GM12878 (cell line): ENCODE results near the gene GALNS. TPM values are rescaled to one million over a fixed set of nuclear protein-coding genes. Genes with fewer than 3 reads are reported as not detected.
A peak's percentile ranks its signal among the peaks of the same experiment; 100 is the strongest.

Experiments
- ATAC-seq: fragments of 200-7000 bp; cut with Tn5 transposase; 3 replicates; pipeline ENCODE4 v1.9.1; 2020; ENCODE audit warnings: mild to moderate bottlenecking, moderate library complexity
- BruUV-seq: library from RNA; stranded (reverse); fragments of 400-500 nt; replicated peaks from 2 replicates; lab custom pipeline; 2021; lab: Mats Ljungman, UMichigan
- CTCF ChIA-PET: fragments of 300-600 bp; sonication (Branson Sonifier 250); formaldehyde crosslinking; extraction: SDS; loops from one replicate; lab custom pipeline; 2021; ENCODE audit warnings: inconsistent platforms; lab: Yijun Ruan, JAX
- POLR2A ChIA-PET: fragments of 350-600 bp; formaldehyde crosslinking; extraction: SDS; loops from one replicate; lab custom pipeline; 2021; ENCODE audit warnings: inconsistent platforms; lab: Charles Lee
- RAD21 ChIA-PET: fragments of 300-600 bp; sonication (Branson Sonifier 250); formaldehyde crosslinking; loops from one replicate; lab custom pipeline; 2023; ENCODE audit warnings: antibody characterized with exemption; ENCODE audit not compliant: unreplicated experiment; lab: Charles Lee
- SMC1A ChIA-PET: fragments of 300-600 bp; sonication (Branson Sonifier 250); formaldehyde crosslinking; loops from one replicate; lab custom pipeline; 2023; ENCODE audit not compliant: unreplicated experiment, uncharacterized antibody; lab: Charles Lee
- DNase-seq: peaks from one replicate; pipeline ENCODE4 v3.0.0-alpha.2; 2011; ENCODE audit warnings: low read depth, low spot score
- FAIRE-seq: peaks from 3 replicates; lab custom pipeline; 2011; peaks lifted over from hg19 to GRCh38; lab: Jason Lieb, UNC
- H2AFZ ChIP-seq: 2 replicates; pipeline ENCODE4 v1.6.0; 2011; ENCODE audit warnings: low read depth, low read length, control low read depth; ENCODE audit not compliant: control insufficient read depth
- H3K27ac ChIP-seq: 2 replicates; pipeline ENCODE4 v1.5.1; 2011; ENCODE audit warnings: control low read depth; ENCODE audit not compliant: control insufficient read depth, insufficient read depth
- H3K27me3 ChIP-seq, 2 experiments: replicated peaks in 1 of 2; 2 replicates each; pipeline versions ENCODE4 v1.6.0 to v1.6.1; 2011; ENCODE audit warnings: low read length in 1 of 2; ENCODE audit not compliant: control insufficient read depth in 2 of 2, insufficient read depth in 2 of 2
- H3K36me3 ChIP-seq, 2 experiments: 2 replicates each; pipeline ENCODE4 v1.5.1; 2011; ENCODE audit warnings: low read length in 1 of 2; ENCODE audit not compliant: control insufficient read depth in 2 of 2, insufficient read depth in 2 of 2
- H3K4me1 ChIP-seq: 2 replicates; pipeline ENCODE4 v1.6.1; 2011; ENCODE audit warnings: mild to moderate bottlenecking, low read length, moderate library complexity, mixed read lengths; ENCODE audit not compliant: control insufficient read depth, insufficient read depth
- H3K4me2 ChIP-seq: 2 replicates; pipeline ENCODE4 v1.6.0; 2011; ENCODE audit warnings: control low read depth; ENCODE audit not compliant: control insufficient read depth, insufficient read depth
- H3K4me3 ChIP-seq: fragments of 200-600 bp; sonication (generic); 2 replicates; pipeline ENCODE4 v1.5.1; 2016
- H3K79me2 ChIP-seq: 2 replicates; pipeline ENCODE4 v1.6.0; 2011; ENCODE audit warnings: low read length; ENCODE audit not compliant: control insufficient read depth, insufficient read depth
- H3K9ac ChIP-seq: 2 replicates; pipeline ENCODE4 v1.8.0; 2011; ENCODE audit warnings: low read length, control low read depth, mixed read lengths; ENCODE audit not compliant: control insufficient read depth, insufficient read depth
- H3K9me3 ChIP-seq: replicated peaks from 3 replicates; pipeline ENCODE4 v1.5.1; 2011; ENCODE audit warnings: mild to moderate bottlenecking, low read length; ENCODE audit not compliant: control insufficient read depth, insufficient read depth
- H4K20me1 ChIP-seq: 2 replicates; pipeline ENCODE4 v1.6.0; 2011; ENCODE audit not compliant: control insufficient read depth, insufficient read depth
- HDGF ChIP-seq: fragments of 450-650 bp; IDR thresholded peaks from 2 replicates; pipeline ENCODE4 v1.6.1; 2016; ENCODE audit warnings: antibody characterized with exemption
- JUNB ChIP-seq: IDR thresholded peaks from 2 replicates; pipeline ENCODE4 v1.6.1; 2016; ENCODE audit warnings: antibody characterized with exemption, mild to moderate bottlenecking
- MXI1 ChIP-seq: fragments of 150-350 bp; IDR thresholded peaks from 2 replicates; pipeline ENCODE4 v1.6.1; 2011; ENCODE audit warnings: low read depth, mild to moderate bottlenecking, inconsistent platforms, low read length, improper control_type of control experiment
- NBN ChIP-seq: fragments of 450-650 bp; IDR thresholded peaks from 2 replicates; pipeline ENCODE4 v1.6.1; 2016
- POLR2A ChIP-seq: IDR thresholded peaks from 2 replicates; pipeline ENCODE4 v1.6.1; 2011; ENCODE audit warnings: low read depth, mild to moderate bottlenecking, low read length
- POLR2AphosphoS2 ChIP-seq: IDR thresholded peaks from 2 replicates; pipeline ENCODE4 v1.6.1; 2011; ENCODE audit warnings: low read depth, mild to moderate bottlenecking, low read length, improper control_type of control experiment, moderate library complexity
- WGBS: methylation state at CpG from one replicate; pipeline ENCODE4 v1.1.6; 2016; ENCODE audit warnings: low lambda C conversion rate; ENCODE audit not compliant: insufficient replicate concordance, insufficient coverage; ENCODE audit errors: missing lambda C conversion rate; 5-methylcytosine and 5-hydroxymethylcytosine counted together
- in situ Hi-C: fragments of 300-500 bp; cut with MboI; formaldehyde crosslinking; loops from 9 replicates; pipeline ENCODE4 v1.14.3; 2018; ENCODE audit warnings: mixed read lengths
- intact Hi-C: fragments of 100-400 bp; cut with micrococcal nuclease; formaldehyde crosslinking; loops from one replicate; pipeline ENCODE4 v1.14.2; 2022; ENCODE audit not compliant: unreplicated experiment
- polyA plus RNA-seq, 11 experiments: library from polyadenylated mRNA; depleted of rRNA in 4 of 11; unstranded in 6 of 11; stranded (reverse) in 5 of 11; fragments of >200 nt; fragmentation: Nextera tagmentation in 4 of 11; fragmentation: Illumina TruSeq in 1 of 11; extraction: Ambion mirVana in 4 of 11; extraction: Trizol in 1 of 11; gene quantifications; 1 replicate in 1 of 11; 2 replicates in 10 of 11; pipeline versions ENCODE4 v1.2.1 to v1.2.3, GENCODE V29; 2011 to 2016; ENCODE audit warnings: inconsistent platforms in 2 of 11, missing spikeins in 2 of 11, low read depth in 1 of 11
- total RNA-seq, 4 experiments: library from RNA; depleted of rRNA in 3 of 4; stranded (reverse); fragments of >200 nt in 3 of 4; fragmentation: Illumina TruSeq in 1 of 4; extraction: Trizol in 1 of 4; gene quantifications; 2 replicates each; pipeline versions ENCODE4 v1.2.1 to v1.2.3, GENCODE V29; 2013 to 2021

GALNS gene
- total and polyA plus RNA-seq, 10 of the 15 experiments (the other 5 are each of a cell fraction or from before 2014, with no cell fraction given): 0.37 to 12.4 (median 5.3) TPM

DNA sequence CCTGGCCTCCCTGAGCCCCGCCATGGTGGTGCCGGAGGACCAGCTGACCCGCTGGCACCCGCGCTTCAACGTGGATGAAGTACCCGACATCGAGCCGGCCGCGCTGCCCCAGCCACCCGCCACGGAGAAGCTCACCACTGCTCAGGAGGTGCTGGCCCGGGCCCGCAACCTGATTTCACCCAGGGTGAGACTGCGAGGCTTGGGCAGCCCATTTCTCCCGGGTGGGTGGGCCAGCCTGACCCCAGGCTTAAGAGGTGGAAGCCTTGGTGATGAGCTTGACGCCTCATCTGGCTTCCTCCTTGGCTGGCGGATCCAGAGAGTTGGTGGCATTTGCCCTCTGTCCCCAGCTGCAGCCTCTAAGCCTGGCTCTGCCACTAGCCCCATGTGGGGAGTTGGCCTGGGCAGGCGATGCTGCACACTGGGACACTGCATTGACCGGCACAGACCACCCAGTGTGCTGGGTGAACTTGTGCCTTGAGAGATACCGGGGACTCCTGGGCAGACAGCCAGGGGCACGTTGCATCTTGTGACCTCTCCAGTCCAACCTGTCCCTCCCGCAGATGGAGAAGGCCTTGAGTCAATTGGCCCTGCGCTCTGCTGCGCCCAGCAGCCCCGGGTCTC is 50.1 kb downstream of the GALNS start:
- TF ChIP-seq POLR2A (peak; percentile 31; the same call in 1 of the 2 replicates), MXI1 (no peak)
- H3K4me2 ChIP-seq: no peak overlapping the region
- 95% methylated on average over 23 of the region's 27 CpGs for WGBS
- in situ Hi-C loops: no loop called here
- ATAC-seq (no peak), DNase-seq (no peak), FAIRE-seq (no peak)
- ChIA-PET RAD21 (no interaction called here), POLR2A (no interaction called here), SMC1A (no interaction called here), CTCF (interaction anchor here (0.5 kb wide), 1 partner anchor 145 kb away, joined by 3 read pairs; no protein-coding TSS in a partner anchor)
- no TSS peak for BruUV-seq
- no peak overlapping the region for H2AFZ ChIP-seq
- H3K36me3 ChIP-seq: peaks cover 6 to 42% of the 10 kb centered on the region in 2 experiments; a peak in 3 of 4 replicates
- no peak overlapping the region for H3K4me3 ChIP-seq
- H3K79me2 ChIP-seq: peaks cover 53% of the 10 kb centered on the region
- H3K27ac ChIP-seq: no peak overlapping the region
- peaks cover 21% of the 10 kb centered on the region for H3K4me1 ChIP-seq
- no peaks in the 10 kb centered on the region for H3K27me3 ChIP-seq
- no peaks in the 10 kb centered on the region for H3K9me3 ChIP-seq
- no peaks in the 10 kb centered on the region for H4K20me1 ChIP-seq
- intact Hi-C loops: no loop called here
- no peak overlapping the region for H3K9ac ChIP-seq

DNA sequence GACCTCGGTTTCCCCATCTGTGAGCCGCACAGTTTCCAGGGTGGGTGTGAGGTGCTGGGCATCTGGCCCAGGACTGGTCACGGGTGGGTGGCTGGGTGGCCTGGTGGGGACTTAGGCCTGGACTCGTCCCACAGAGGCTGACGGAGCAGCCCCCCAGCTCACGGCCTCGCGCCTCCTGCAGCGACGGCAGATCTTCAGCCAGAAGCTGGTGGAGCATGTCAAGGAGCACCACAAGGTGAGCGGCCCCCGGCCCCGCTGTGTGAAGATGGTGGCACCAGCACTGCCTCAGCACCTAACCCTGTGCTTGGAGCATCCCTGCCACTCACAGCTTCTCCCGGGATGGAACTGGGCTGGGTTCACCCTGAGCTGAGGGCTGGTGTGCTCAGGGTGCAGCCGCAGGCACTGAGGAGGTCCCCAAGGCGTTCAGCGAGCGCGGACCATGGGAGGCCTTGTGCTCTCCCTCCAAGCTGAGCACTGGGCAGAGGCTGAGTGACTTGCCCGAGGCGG is 50.8 kb downstream of the GALNS start:
- Histone ChIP-seq H3K27me3 (no peaks in the 10 kb centered on the region), H3K9me3 (no peaks in the 10 kb centered on the region), H3K9ac (no peak overlapping the region), H2AFZ (no peak overlapping the region), H3K79me2 (peaks cover 46% of the 10 kb centered on the region), H3K4me2 (peak overlapping the region; percentile 66; the same call in 1 of the 2 replicates), H4K20me1 (no peaks in the 10 kb centered on the region), H3K4me1 (peaks cover 23% of the 10 kb centered on the region), H3K36me3 (peaks cover 6 to 42% of the 10 kb centered on the region in 2 experiments; a peak in 3 of 4 replicates), H3K27ac (no peak overlapping the region), H3K4me3 (no peak overlapping the region)
- DNase-seq (no peak), FAIRE-seq (no peak), ATAC-seq (no peak)
- intact Hi-C loops: no loop called here
- 95% methylated on average over 18 of the region's 21 CpGs for WGBS
- ChIA-PET RAD21 (no interaction called here), SMC1A (no interaction called here), CTCF (no interaction called here), POLR2A (no interaction called here)
- TF ChIP-seq NBN (no peak), HDGF (no peak), JUNB (no peak), POLR2AphosphoS2 (no peak)
- in situ Hi-C loops: no loop called here
- no TSS peak for BruUV-seq
